Endothelial cell of umbilical vein (primary cell): Measurements from ENCODE around the gene ABCC2. TPM values are rescaled to one million over a fixed set of nuclear protein-coding genes. Genes with fewer than 3 reads are reported as not detected.
"Not testable (repeated sequence)": the region's sequence is repeated elsewhere in the genome, so short reads cannot be mapped to it uniquely, and the experiment has no call there.

Source experiments
- BruUV-seq: library from RNA; stranded (reverse); fragments of 400-500 nt; replicated peaks from 2 replicates; lab custom pipeline; 2021; lab: Mats Ljungman, UMichigan
- CTCF ChIA-PET: fragments of 300-600, 350-600 bp; sonication (Branson Sonifier 250); formaldehyde crosslinking; loops from one replicate; lab custom pipeline; 2021; ENCODE audit warnings: antibody characterized with exemption, inconsistent platforms; lab: Charles Lee
- POLR2A ChIA-PET: fragments of 300-600, 350-600 bp; sonication (Branson Sonifier 250); formaldehyde crosslinking; loops from one replicate; lab custom pipeline; 2021; ENCODE audit warnings: antibody characterized with exemption, inconsistent platforms; lab: Charles Lee
- DNase-seq: peaks from one replicate; pipeline ENCODE4 v3.0.0-alpha.2; 2011; ENCODE audit warnings: low read depth, low spot score
- FAIRE-seq: peaks from 2 replicates; lab custom pipeline; 2011; peaks lifted over from hg19 to GRCh38; lab: Jason Lieb, UNC
- H2AFZ ChIP-seq: 2 replicates; pipeline ENCODE4 v1.6.0; 2012; ENCODE audit warnings: low read depth, low read length, control low read depth, inconsistent platforms
- H3K27ac ChIP-seq: 2 replicates; pipeline ENCODE4 v1.5.1; 2011; ENCODE audit warnings: low read depth, mild to moderate bottlenecking, control low read depth, low read length, moderate library complexity; ENCODE audit not compliant: insufficient read depth
- H3K27me3 ChIP-seq, 2 experiments: 2 replicates each; pipeline versions ENCODE4 v1.6.0 to v1.6.1; 2011; ENCODE audit warnings: low read length in 2 of 2, mixed read lengths in 1 of 2; ENCODE audit not compliant: control insufficient read depth in 2 of 2, insufficient read depth in 2 of 2
- H3K36me3 ChIP-seq, 2 experiments: 2 replicates in 1 of 2; 3 replicates in 1 of 2; pipeline ENCODE4 v1.5.1; 2011; ENCODE audit warnings: low read length in 2 of 2, mild to moderate bottlenecking in 1 of 2, moderate library complexity in 1 of 2; ENCODE audit not compliant: control insufficient read depth in 2 of 2, insufficient read depth in 2 of 2; ENCODE audit errors: extremely low read depth in 1 of 2
- H3K4me1 ChIP-seq: 3 replicates; pipeline ENCODE4 v1.5.1; 2011; ENCODE audit warnings: mild to moderate bottlenecking, low read length; ENCODE audit not compliant: control insufficient read depth, insufficient read depth; ENCODE audit errors: extremely low read depth
- H3K4me2 ChIP-seq: 2 replicates; pipeline ENCODE4 v1.6.1; 2011; ENCODE audit warnings: low read length, control low read depth, mixed read lengths; ENCODE audit not compliant: insufficient read depth
- H3K4me3 ChIP-seq, 3 experiments: fragments of 200-600 bp in 1 of 3; sonication (generic), shearing (Covaris generic) in 1 of 3; replicated peaks in 1 of 3; 2 replicates each; pipeline ENCODE4 v1.5.1; 2011 to 2016; ENCODE audit warnings: control low read depth in 3 of 3, low read length in 3 of 3, mild to moderate bottlenecking in 2 of 3, inconsistent platforms in 1 of 3, low read depth in 1 of 3, moderate library complexity in 1 of 3; ENCODE audit not compliant: insufficient read depth in 1 of 3
- H3K79me2 ChIP-seq: 2 replicates; pipeline ENCODE4 v1.6.0; 2012; ENCODE audit warnings: low read length, inconsistent platforms; ENCODE audit not compliant: control insufficient read depth, insufficient read depth
- H3K9ac ChIP-seq: replicated peaks from 2 replicates; pipeline ENCODE3; 2011; ENCODE audit warnings: low read length, control low read depth; ENCODE audit not compliant: insufficient read depth; ENCODE audit errors: extremely low read depth
- H3K9me1 ChIP-seq: replicated peaks from 3 replicates; pipeline ENCODE4 v1.6.0; 2011; ENCODE audit warnings: mild to moderate bottlenecking, low read length; ENCODE audit not compliant: control insufficient read depth, insufficient read depth; ENCODE audit errors: extremely low read depth
- H3K9me3 ChIP-seq: replicated peaks from 2 replicates; pipeline ENCODE4 v1.5.1; 2012; ENCODE audit warnings: low read length, inconsistent platforms; ENCODE audit not compliant: control insufficient read depth, insufficient read depth
- H4K20me1 ChIP-seq: replicated peaks from 2 replicates; pipeline ENCODE3; 2011; ENCODE audit warnings: mild to moderate bottlenecking, low read length; ENCODE audit not compliant: control insufficient read depth, insufficient read depth; ENCODE audit errors: extremely low read depth
- EZH2 ChIP-seq: IDR thresholded peaks from 2 replicates; pipeline ENCODE4 v1.6.1; 2012; ENCODE audit warnings: borderline replicate concordance, low read depth, mild to moderate bottlenecking, moderate library complexity, low read length, inconsistent platforms; ENCODE audit not compliant: severe bottlenecking
- FOS ChIP-seq: IDR thresholded peaks from 2 replicates; pipeline ENCODE4 v1.6.1; 2011; ENCODE audit warnings: mild to moderate bottlenecking, low read length, moderate library complexity, borderline replicate concordance; ENCODE audit not compliant: insufficient read depth
- GATA2 ChIP-seq: IDR thresholded peaks from 2 replicates; pipeline ENCODE4 v1.7.0; 2011; ENCODE audit warnings: low read depth, mild to moderate bottlenecking, moderate library complexity, mixed read lengths, low read length; ENCODE audit not compliant: insufficient read length, insufficient read depth
- JUN ChIP-seq: IDR thresholded peaks from 2 replicates; pipeline ENCODE4 v1.6.1; 2011; ENCODE audit warnings: borderline replicate concordance, low read depth; ENCODE audit not compliant: insufficient read length, insufficient read depth
- MYC ChIP-seq: IDR thresholded peaks from one replicate; pipeline ENCODE4 v1.6.1; 2011; ENCODE audit warnings: mild to moderate bottlenecking, low read depth, low read length
- POLR2A ChIP-seq: IDR thresholded peaks from 2 replicates; pipeline ENCODE4 v1.6.1; 2012; ENCODE audit warnings: low read depth, mild to moderate bottlenecking, control low read depth, low read length
- POLR2AphosphoS5 ChIP-seq: IDR thresholded peaks from 2 replicates; pipeline ENCODE4 v1.6.1; 2012; ENCODE audit warnings: low read depth, mild to moderate bottlenecking, control low read depth, low read length, moderate library complexity; ENCODE audit not compliant: insufficient read depth
- dilution Hi-C: fragments of 300-500 bp; cut with MboI; formaldehyde crosslinking; loops from one replicate; pipeline ENCODE4 v1.15.0; 2019; ENCODE audit warnings: low sequenced_read_pairs; ENCODE audit not compliant: extremely low pct_ligation_motif_present
- intact Hi-C: fragments of 100-400 bp; cut with micrococcal nuclease; formaldehyde crosslinking; loops from one replicate; pipeline ENCODE4 v1.10.0; 2022
- polyA plus RNA-seq, 4 experiments: library from polyadenylated mRNA; depleted of rRNA in 3 of 4; stranded (reverse) in 3 of 4; unstranded in 1 of 4; fragments of >200 nt; gene quantifications; 2 replicates each; pipeline versions ENCODE4 v1.2.1 to v1.2.3, GENCODE V29; 2011 to 2012; ENCODE audit warnings: missing spikeins in 1 of 4
- total RNA-seq: library from RNA; stranded (reverse); gene quantifications from 2 replicates; pipeline ENCODE4 v1.2.3, GENCODE V29; 2021
- TF ChIP-seq, protein P1 (sequence below), 2 donors: IDR thresholded peaks; 1 replicate in 1 of 2; 2 replicates in 1 of 2; pipeline ENCODE4 v1.5.1; 2011; ENCODE audit warnings: low read length in 2 of 2, mild to moderate bottlenecking in 2 of 2, moderate library complexity in 2 of 2, control low read depth in 1 of 2, inconsistent platforms in 1 of 2, low read depth in 1 of 2; ENCODE audit not compliant: insufficient read depth in 1 of 2; ENCODE audit errors: extremely low read depth in 1 of 2
- TF ChIP-seq, protein P2 (sequence below): IDR thresholded peaks from 2 replicates; pipeline ENCODE4 v1.6.1; 2011; ENCODE audit not compliant: insufficient read depth, insufficient read length

ABCC2 gene
- total and polyA plus RNA-seq, 2 donors (not counting 3 experiments of a cell fraction or from before 2014, with no cell fraction given), result 1.5 to 3.3 TPM

- Histone ChIP-seq H3K36me3 (no peaks in the 10 kb centered on the region), H3K4me2 (no peak overlapping the region), H3K9ac (no peak overlapping the region), H3K79me2 (no peaks in the 10 kb centered on the region), H2AFZ (no peak overlapping the region), H4K20me1 (no peaks in the 10 kb centered on the region), H3K9me3 (no peaks in the 10 kb centered on the region), H3K27ac (no peak overlapping the region), H3K27me3 (no peaks in the 10 kb centered on the region), H3K4me1 (no peaks in the 10 kb centered on the region), H3K4me3 (no peak overlapping the region), H3K9me1 (no peaks in the 10 kb centered on the region)
- dilution Hi-C loops (no loop called here), intact Hi-C loops (no loop called here)
- TF ChIP-seq MYC (no peak), JUN (no peak), POLR2A (no peak), POLR2AphosphoS5 (no peak), FOS (no peak), EZH2 (no peak), GATA2 (no peak)
- TF ChIP-seq, protein P1, sequence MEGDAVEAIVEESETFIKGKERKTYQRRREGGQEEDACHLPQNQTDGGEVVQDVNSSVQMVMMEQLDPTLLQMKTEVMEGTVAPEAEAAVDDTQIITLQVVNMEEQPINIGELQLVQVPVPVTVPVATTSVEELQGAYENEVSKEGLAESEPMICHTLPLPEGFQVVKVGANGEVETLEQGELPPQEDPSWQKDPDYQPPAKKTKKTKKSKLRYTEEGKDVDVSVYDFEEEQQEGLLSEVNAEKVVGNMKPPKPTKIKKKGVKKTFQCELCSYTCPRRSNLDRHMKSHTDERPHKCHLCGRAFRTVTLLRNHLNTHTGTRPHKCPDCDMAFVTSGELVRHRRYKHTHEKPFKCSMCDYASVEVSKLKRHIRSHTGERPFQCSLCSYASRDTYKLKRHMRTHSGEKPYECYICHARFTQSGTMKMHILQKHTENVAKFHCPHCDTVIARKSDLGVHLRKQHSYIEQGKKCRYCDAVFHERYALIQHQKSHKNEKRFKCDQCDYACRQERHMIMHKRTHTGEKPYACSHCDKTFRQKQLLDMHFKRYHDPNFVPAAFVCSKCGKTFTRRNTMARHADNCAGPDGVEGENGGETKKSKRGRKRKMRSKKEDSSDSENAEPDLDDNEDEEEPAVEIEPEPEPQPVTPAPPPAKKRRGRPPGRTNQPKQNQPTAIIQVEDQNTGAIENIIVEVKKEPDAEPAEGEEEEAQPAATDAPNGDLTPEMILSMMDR (IDR thresholded peaks at IDR 0.05; ENCODE audit: extremely low read depth in 1 of 2, insufficient read depth in 1 of 2, low read depth in 1 of 2, low read length in 2 of 2), result no peak
- TF ChIP-seq, protein P2, sequence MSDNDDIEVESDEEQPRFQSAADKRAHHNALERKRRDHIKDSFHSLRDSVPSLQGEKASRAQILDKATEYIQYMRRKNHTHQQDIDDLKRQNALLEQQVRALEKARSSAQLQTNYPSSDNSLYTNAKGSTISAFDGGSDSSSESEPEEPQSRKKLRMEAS, result no peak
- DNase-seq (no peak), FAIRE-seq (no peak)
- no TSS peak for BruUV-seq
- ChIA-PET CTCF (interaction anchor here (2.7 kb wide), 1 partner anchor 9 kb away, joined by 8 read pairs; no protein-coding TSS in a partner anchor), POLR2A (no interaction called here)
These were observed 54.3 kb downstream of the ABCC2 start for GRCh38 chr10:99836711-99837110.

GRCh38 chr10:99840859-99841258, 58.4 kb downstream of the ABCC2 start:
- H2AFZ ChIP-seq, H3K4me2 ChIP-seq, dilution Hi-C loops, POLR2A ChIA-PET, H3K9me3 ChIP-seq, H3K4me3 ChIP-seq, H3K79me2 ChIP-seq, H3K9ac ChIP-seq, H4K20me1 ChIP-seq, H3K27me3 ChIP-seq, H3K36me3 ChIP-seq, FAIRE-seq, H3K27ac ChIP-seq, H3K9me1 ChIP-seq, BruUV-seq, DNase-seq: not testable (repeated sequence)
- CTCF ChIA-PET, result interaction anchor here (0.9 kb wide), 1 partner anchor 109 kb away, joined by 3 read pairs; the partner anchor contains the start of genes COX15 and CUTC
- peaks cover 14% of the 10 kb centered on the region for H3K4me1 ChIP-seq
- intact Hi-C loops, result loop anchor here (10.0 kb wide), 1 partner anchor 216 kb away; the partner anchor contains the start of gene SLC25A28
